GM21390 (cell line): ENCODE results near the gene AQP9.
"Not testable (repeated sequence)": the region's sequence is repeated elsewhere in the genome, so short reads cannot be mapped to it uniquely, and the experiment has no call there.

Experiments
- ATAC-seq: cut with Tn5 transposase; IDR thresholded peaks from one replicate; pipeline ENCODE4 v1.9.1; 2021; ENCODE audit not compliant: unreplicated experiment

The AQP9 gene

DNA sequence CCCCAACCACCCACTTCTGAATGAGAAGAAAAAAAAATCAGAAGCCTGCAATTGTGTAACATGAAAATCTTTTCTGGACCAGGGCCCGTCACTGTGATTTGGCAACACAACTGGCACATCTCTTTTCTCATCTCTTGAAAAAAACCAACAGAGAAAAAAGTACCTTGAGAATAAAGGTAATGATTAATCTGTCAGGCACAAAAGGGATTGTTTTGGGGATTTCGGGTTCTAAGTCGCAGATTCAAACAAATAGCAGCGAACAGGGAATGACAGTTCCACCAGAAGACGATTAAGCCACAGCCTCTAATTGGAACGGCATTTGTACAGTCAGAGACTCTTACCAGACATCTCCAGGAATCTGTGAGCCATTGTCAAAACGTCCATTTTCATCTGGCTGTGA lies at the start of gene AQP9:
AQP9 (plus strand) TSS at position 276 of the 400 bp plus-strand sequence. CDS start 185 bp downstream, outside the sequence.
- ATAC-seq = no peak

GRCh38 chr15:58095415-58095814 lies 42.8 kb upstream of the AQP9 start:
- no peak for ATAC-seq

- ATAC-seq = no peak
Measured at GRCh38 chr15:58096529-58097084, 41.6 kb upstream of the AQP9 start.

- no peak for ATAC-seq
Measured at GRCh38 chr15:58103482-58103881, 34.7 kb upstream of the AQP9 start.

- no peak for ATAC-seq
Measured at GRCh38 chr15:58108117-58108516, 30.1 kb upstream of the AQP9 start.

DNA sequence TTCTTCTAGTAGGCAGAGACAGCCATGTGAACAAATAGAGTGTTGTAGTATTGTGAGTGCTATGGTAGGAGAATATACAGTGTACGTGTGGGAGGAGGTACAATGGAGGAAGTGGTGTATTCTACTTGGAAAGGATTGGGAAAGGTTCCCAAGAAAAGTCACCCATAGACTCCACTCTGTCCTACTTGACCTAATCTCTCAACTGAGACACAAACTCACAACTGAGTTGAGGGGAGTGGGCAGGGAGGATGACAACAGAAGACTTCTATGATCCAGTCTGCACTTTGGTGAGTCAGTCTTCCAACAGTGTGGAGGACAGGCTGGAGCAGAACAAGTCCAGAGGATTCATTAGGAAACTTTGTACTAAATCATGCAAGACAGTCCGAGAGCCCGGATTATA lies 28.8 kb upstream of the AQP9 start:
- ATAC-seq = no peak

- ATAC-seq = no peak
Measured at GRCh38 chr15:58110999-58111717, 27.0 kb upstream of the AQP9 start.

- no peak for ATAC-seq
Measured at GRCh38 chr15:58111718-58112104, 26.5 kb upstream of the AQP9 start.

DNA sequence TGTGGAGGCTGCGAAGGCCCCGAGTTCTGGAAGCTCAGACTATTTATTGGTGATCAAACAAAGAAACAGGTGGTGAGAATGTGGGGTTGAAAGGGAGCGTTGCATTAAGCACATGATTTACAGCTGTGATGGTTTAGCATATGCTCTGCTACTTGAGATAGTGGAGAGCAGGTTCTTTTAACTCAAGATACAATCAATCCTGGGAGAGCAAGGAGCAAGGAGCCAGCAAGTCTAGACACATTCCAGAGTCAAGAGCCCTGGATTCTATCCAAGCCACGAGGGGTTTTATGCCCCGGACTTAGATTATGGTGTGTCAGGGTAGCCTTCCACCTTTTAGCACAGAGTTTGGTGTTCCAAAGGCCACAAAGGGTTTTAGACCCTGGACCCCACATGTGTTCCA lies 24.8 kb upstream of the AQP9 start:
- not testable (repeated sequence) for ATAC-seq

- ATAC-seq = no peak
Measured at GRCh38 chr15:58114388-58114787, 23.8 kb upstream of the AQP9 start.

GRCh38 chr15:58114812-58115211 lies 23.4 kb upstream of the AQP9 start:
- ATAC-seq = no peak

- no peak for ATAC-seq
Measured at GRCh38 chr15:58115692-58116091, 22.5 kb upstream of the AQP9 start.

DNA sequence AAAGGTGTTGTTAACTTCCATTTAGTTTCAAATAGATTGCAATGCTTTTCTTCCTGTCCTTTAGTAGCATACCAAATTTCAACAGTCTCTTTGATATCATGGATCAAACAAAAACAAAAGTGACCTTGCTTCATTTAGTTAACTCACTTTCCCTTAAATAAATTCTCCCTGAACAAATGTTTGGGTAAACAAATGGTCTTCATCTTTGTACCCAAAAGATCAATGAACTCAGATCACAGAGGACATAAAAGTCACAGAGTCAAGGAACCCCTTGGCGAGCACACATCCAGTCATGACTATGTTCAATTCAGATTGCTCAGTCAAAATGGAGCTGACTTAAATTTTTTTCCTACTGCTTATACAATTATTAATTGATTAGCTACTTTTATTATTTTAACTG lies 20.6 kb upstream of the AQP9 start:
- ATAC-seq = no peak

GRCh38 chr15:58118272-58118671 lies 19.9 kb upstream of the AQP9 start:
- no peak for ATAC-seq

DNA sequence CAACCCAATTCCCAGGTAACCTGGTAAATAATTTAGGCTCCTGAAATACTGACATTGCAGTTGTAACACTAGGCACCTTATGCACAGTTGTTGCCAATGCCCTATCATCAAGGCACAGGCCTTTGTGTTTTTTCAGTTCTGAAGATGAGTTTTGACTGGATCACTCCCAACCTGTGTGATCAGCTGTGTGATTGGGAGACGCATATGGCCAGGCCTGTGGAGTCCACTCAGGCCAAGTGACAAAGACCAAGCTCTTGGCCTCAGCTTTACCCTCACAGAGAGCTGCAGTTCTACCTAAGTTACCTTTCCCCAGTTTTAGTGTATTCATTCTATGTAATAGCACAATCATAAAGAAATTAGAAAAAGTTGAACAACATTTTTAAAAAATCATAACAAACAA lies 19.2 kb upstream of the AQP9 start:
- ATAC-seq = no peak

DNA sequence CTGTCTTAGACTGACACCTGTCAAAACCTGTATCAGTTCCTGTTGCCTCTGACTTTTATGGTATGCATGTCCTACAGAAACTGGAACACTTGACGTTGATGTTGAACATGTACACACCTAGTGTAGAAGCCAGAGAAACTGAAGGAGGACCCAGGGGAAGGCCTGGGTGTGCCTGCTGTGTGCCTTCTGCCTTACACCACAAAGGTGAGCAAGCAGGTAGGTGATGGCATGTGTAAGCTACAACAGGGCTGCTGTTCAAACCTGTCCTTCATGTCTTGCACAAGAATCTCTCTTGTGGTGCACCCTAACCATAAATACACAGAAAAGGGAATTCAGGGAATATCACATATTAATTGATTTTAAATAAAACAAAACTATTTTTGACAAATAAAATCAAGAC lies 13.6 kb upstream of the AQP9 start:
- ATAC-seq = no peak

- no peak for ATAC-seq
Measured at GRCh38 chr15:58125333-58125732, 12.8 kb upstream of the AQP9 start.

DNA sequence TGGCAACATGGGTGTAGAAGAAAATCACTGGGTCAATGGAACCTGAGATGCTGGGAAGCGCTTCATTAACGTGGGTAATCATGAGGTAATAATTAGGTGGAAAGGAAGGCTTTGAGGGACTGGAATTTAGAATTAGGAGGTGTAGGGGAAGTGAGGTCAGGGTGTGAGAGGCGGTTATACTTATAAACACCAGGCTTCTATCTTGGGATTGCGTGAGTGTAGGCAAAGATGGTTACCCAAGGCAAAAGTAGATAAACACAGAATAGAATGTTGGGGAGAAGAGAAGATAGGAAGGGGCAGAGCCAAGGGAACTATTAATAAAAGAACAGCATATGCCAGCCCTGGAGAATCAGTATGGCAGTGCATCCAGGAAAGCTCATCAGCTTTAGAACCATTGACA lies 3.3 kb upstream of the AQP9 start:
- no peak for ATAC-seq

DNA sequence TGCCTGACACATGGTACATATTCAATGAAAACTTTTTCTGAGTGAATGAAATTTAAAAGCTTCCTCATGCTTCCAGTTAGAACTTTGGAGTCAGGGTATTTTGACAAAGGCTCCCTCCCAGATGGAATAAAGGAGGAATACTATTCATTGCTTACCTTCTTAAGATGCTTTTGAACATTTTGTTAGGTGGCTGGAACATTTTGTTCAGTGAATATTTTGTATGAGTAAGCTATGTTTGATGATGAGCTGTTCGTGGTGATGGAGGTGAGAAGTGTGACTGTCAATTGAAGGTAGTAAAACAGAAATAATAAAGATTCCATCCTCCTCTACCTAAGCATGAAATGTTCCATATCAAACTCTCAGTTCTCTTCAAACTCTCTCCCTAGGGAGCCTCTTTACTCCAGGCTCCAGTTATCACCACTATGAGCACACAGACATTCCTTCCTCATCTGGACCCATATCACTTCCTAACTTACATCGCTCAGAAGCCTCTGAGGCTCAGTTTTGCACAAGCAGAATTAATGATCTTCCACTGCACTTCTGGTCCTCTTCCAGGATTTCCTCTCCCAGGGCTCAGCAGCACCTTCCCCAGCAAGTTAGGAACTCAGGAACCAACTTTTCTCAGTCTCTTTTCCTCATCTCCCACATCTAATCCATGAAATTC lies 2.5 kb upstream of the AQP9 start:
- ATAC-seq = no peak

- no peak for ATAC-seq
Measured at GRCh38 chr15:58136731-58137130, 1.4 kb upstream of the AQP9 start.

DNA sequence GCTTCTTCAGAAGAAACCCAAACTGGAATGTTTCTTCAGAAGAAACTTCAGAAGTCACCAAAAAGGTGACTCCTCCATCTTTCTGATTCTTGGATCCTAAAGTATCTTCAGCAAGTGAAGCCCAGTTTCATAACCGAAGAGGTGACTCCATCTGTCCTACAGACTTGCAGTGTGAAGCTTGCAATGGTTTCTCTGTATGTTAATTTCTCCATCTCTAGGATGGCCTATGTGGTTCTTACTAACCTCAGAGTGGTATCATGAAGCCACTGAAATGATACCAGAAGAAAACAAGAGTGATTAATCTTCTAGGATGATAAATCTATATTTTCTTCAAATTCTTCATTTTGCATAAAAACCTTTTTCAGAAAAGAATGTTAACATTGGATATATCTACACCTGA lies 495 bp upstream of the AQP9 start:
- ATAC-seq = no peak

- ATAC-seq = no peak
Measured at GRCh38 chr15:58139276-58139988, 1.3 kb downstream of the AQP9 start.
